ENCODE data around the gene ASB18. TPM values are rescaled to one million over a fixed set of nuclear protein-coding genes. Genes with fewer than 3 reads are reported as not detected.

The ASB18 gene
- total RNA-seq, 1 experiment from 2014 or later, result not detected

DNA sequence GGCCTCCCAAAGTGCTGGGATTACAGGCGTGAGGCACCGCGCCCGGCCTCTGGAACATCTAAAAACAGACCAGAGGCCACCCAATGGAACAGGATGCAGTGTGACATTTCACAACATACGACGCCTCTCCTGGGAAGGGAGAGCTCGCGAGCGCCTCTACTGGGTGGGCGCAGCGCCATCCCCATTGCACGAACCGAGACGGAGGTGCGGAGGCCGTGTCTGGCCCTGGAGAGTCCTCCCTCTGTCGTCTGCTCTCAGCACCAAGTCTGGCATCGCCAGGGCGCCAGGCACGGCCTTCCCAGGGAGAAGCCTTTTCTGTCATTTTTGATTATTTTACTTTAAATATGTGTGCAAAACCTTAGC, 86.6 kb downstream of the ASB18 start:
- H3K27ac Mint-ChIP-seq, result no peak overlapping the region
- peaks cover 49% of the 10 kb centered on the region for H3K4me1 Mint-ChIP-seq
- ChIA-PET CTCF (interaction anchor here (0.6 to 3.9 kb wide), 66 partner anchors 9 to 679 kb away, joined by 3 to 41 read pairs (median 4); partner anchors contain the start of genes ACKR3 and GBX2), POLR2A (no interaction called here)
- peak overlapping the region; percentile 76 for H3K4me3 Mint-ChIP-seq
- no peaks in the 10 kb centered on the region for H3K9me3 Mint-ChIP-seq
- TF ChIP-seq CBFB (CRISPR knock-in tag; IDR thresholded peaks at IDR 0.05; ENCODE audit: low read depth), result no peak
- no peak for TF ChIP-seq ZNF232 (CRISPR knock-in tag; IDR thresholded peaks at IDR 0.05)
- TF ChIP-seq TP53 (CRISPR knock-in tag; IDR thresholded peaks at IDR 0.05), result no peak
- TF ChIP-seq GRHL2 (CRISPR knock-in tag; IDR thresholded peaks at IDR 0.05; ENCODE audit: insufficient replicate concordance, severe bottlenecking), result no peak
- TF ChIP-seq SOX15 (CRISPR knock-in tag; IDR thresholded peaks at IDR 0.05), result no peak
- TF ChIP-seq TEAD4 (CRISPR knock-in tag; IDR thresholded peaks at IDR 0.05), result no peak
- TF ChIP-seq TCF7 (CRISPR knock-in tag; IDR thresholded peaks at IDR 0.05; ENCODE audit: low read depth), result no peak
- TF ChIP-seq ZNF263 (CRISPR knock-in tag; IDR thresholded peaks at IDR 0.05; ENCODE audit: low read depth), result 0 out of 2 replicates have a peak, but pooled peaks have one; percentile 70
- no peak for TF ChIP-seq MYBL2 (CRISPR knock-in tag; IDR thresholded peaks at IDR 0.05)
- TF ChIP-seq, protein P1, sequence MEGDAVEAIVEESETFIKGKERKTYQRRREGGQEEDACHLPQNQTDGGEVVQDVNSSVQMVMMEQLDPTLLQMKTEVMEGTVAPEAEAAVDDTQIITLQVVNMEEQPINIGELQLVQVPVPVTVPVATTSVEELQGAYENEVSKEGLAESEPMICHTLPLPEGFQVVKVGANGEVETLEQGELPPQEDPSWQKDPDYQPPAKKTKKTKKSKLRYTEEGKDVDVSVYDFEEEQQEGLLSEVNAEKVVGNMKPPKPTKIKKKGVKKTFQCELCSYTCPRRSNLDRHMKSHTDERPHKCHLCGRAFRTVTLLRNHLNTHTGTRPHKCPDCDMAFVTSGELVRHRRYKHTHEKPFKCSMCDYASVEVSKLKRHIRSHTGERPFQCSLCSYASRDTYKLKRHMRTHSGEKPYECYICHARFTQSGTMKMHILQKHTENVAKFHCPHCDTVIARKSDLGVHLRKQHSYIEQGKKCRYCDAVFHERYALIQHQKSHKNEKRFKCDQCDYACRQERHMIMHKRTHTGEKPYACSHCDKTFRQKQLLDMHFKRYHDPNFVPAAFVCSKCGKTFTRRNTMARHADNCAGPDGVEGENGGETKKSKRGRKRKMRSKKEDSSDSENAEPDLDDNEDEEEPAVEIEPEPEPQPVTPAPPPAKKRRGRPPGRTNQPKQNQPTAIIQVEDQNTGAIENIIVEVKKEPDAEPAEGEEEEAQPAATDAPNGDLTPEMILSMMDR (IDR thresholded peaks at IDR 0.05), result no peak
- TF ChIP-seq, protein P2, sequence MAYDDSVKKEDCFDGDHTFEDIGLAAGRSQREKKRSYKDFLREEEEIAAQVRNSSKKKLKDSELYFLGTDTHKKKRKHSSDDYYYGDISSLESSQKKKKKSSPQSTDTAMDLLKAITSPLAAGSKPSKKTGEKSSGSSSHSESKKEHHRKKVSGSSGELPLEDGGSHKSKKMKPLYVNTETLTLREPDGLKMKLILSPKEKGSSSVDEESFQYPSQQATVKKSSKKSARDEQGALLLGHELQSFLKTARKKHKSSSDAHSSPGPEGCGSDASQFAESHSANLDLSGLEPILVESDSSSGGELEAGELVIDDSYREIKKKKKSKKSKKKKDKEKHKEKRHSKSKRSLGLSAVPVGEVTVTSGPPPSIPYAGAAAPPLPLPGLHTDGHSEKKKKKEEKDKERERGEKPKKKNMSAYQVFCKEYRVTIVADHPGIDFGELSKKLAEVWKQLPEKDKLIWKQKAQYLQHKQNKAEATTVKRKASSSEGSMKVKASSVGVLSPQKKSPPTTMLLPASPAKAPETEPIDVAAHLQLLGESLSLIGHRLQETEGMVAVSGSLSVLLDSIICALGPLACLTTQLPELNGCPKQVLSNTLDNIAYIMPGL (CRISPR knock-in tag; IDR thresholded peaks at IDR 0.05), result peak; percentile 75; the same call in 1 of the 2 replicates
- TF ChIP-seq, protein P3, sequence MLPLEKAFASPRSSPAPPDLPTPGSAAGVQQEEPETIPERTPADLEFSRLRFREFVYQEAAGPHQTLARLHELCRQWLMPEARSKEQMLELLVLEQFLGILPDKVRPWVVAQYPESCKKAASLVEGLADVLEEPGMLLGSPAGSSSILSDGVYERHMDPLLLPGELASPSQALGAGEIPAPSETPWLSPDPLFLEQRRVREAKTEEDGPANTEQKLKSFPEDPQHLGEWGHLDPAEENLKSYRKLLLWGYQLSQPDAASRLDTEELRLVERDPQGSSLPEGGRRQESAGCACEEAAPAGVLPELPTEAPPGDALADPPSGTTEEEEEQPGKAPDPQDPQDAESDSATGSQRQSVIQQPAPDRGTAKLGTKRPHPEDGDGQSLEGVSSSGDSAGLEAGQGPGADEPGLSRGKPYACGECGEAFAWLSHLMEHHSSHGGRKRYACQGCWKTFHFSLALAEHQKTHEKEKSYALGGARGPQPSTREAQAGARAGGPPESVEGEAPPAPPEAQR (CRISPR knock-in tag; IDR thresholded peaks at IDR 0.05), result no peak
- TF ChIP-seq MXD4 (CRISPR knock-in tag; IDR thresholded peaks at IDR 0.05; ENCODE audit: borderline replicate concordance), result no peak
- DNase-seq (ENCODE audit: low spot score) (peak; percentile 89), ATAC-seq (peak; percentile 72)
- peaks cover 71% of the 10 kb centered on the region for H3K27me3 Mint-ChIP-seq (ENCODE audit: low read depth)
- H3K36me3 Mint-ChIP-seq, result no peaks in the 10 kb centered on the region

DNA sequence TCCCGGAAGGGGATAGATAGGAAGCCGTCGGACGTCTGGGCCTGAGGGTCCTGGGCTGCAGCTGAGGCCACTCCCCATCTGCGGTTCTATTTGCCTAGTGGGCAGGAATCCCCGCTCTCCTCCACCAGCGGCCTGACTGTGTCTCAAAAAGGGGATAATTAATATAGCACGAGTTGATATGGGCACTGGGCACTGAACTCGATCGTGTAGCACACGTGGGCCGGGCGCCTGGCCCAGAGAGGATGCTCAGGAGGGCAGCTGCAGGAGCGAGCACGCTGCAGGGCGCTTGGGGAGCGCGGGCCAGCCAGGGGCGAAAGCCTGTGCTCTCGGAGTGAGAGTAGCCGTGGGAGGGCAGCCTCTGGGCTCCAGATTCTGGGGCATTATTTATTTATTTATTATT, 87.3 kb downstream of the ASB18 start:
- Mint-ChIP-seq H3K27ac (no peak overlapping the region), H3K36me3 (no peaks in the 10 kb centered on the region), H3K4me3 (no peak overlapping the region), H3K4me1 (peaks cover 54% of the 10 kb centered on the region), H3K9me3 (no peaks in the 10 kb centered on the region), H3K27me3 (ENCODE audit: low read depth) (peaks cover 77% of the 10 kb centered on the region)
- no peak for TF ChIP-seq JUN (CRISPR knock-in tag; IDR thresholded peaks at IDR 0.05)
- ChIA-PET POLR2A (no interaction called here), CTCF (interaction anchor here (0.6 to 3.9 kb wide), 54 partner anchors 8 to 679 kb away, joined by 3 to 41 read pairs (median 5); partner anchors contain the start of gene GBX2)
- DNase-seq (ENCODE audit: low spot score) (no peak), ATAC-seq (no peak)

DNA sequence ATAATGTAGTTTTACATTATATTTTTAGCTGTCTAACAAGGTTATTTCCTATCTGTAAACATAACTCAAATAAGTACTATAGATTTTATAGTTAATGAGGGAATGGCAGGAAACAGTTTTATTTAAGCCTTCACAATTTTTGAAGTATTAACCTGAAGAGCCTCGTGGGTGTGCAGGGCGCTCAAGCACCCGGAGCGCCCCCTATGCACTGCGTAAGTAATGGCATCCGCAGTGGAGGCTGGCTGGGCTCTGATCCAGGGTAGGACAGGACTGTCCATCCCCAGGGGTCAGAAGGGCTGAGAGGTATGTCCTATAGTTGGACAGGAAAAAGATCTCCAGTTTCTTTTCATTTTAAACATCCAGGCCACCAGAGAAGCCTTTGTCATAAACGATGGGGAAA, 87.8 kb downstream of the ASB18 start:
- no peaks in the 10 kb centered on the region for H3K9me3 Mint-ChIP-seq
- peaks cover 82% of the 10 kb centered on the region for H3K27me3 Mint-ChIP-seq (ENCODE audit: low read depth)
- H3K36me3 Mint-ChIP-seq, result no peaks in the 10 kb centered on the region
- peaks cover 58% of the 10 kb centered on the region for H3K4me1 Mint-ChIP-seq
- no peak for TF ChIP-seq JAZF1 (CRISPR knock-in tag; IDR thresholded peaks at IDR 0.05)
- TF ChIP-seq, protein P1 (IDR thresholded peaks at IDR 0.05), result peak; percentile 88
- H3K4me3 Mint-ChIP-seq, result no peak overlapping the region
- peak; percentile 62 for DNase-seq (ENCODE audit: low spot score)
- ChIA-PET POLR2A (no interaction called here), CTCF (interaction anchor here (1.1 to 3.7 kb wide), 5 partner anchors 16 to 397 kb away, joined by 3 to 41 read pairs (median 4); no protein-coding TSS in a partner anchor)
- ATAC-seq, result peak; percentile 14
- no peak overlapping the region for H3K27ac Mint-ChIP-seq

All from WTC11 (cell line).